Astrocyte (in vitro differentiated cells and primary cell): Measurements from ENCODE around the gene ULBP1. TPM values are rescaled to one million over a fixed set of nuclear protein-coding genes. Genes with fewer than 3 reads are reported as not detected.
"Not testable (repeated sequence)": the region's sequence is repeated elsewhere in the genome, so short reads cannot be mapped to it uniquely, and the experiment has no call there.

Experiments
- DNase-seq: peaks from one replicate; pipeline ENCODE4 v3.0.0-alpha.2; 2010; ENCODE audit warnings: low read depth
- FAIRE-seq: peaks from 2 replicates; lab custom pipeline; 2011; peaks lifted over from hg19 to GRCh38; lab: Jason Lieb, UNC
- H2AFZ ChIP-seq: 2 replicates; pipeline ENCODE4 v1.6.0; 2012; ENCODE audit warnings: low read depth, low read length, inconsistent platforms
- H3K27ac ChIP-seq: 2 replicates; pipeline ENCODE4 v1.5.1; 2011; ENCODE audit warnings: low read depth, low read length, inconsistent platforms
- H3K27me3 ChIP-seq: 2 replicates; pipeline ENCODE4 v1.6.0; 2011; ENCODE audit warnings: low read length, inconsistent platforms; ENCODE audit not compliant: insufficient read depth
- H3K36me3 ChIP-seq: 2 replicates; pipeline ENCODE4 v1.5.1; 2011; ENCODE audit warnings: low read length, inconsistent platforms; ENCODE audit not compliant: insufficient read depth
- H3K4me1 ChIP-seq: 2 replicates; pipeline ENCODE4 v1.5.1; 2011; ENCODE audit warnings: low read length, inconsistent platforms; ENCODE audit not compliant: insufficient read depth
- H3K4me2 ChIP-seq: 2 replicates; pipeline ENCODE4 v1.6.0; 2012; ENCODE audit warnings: low read length, inconsistent platforms
- H3K4me3 ChIP-seq: 2 replicates; pipeline ENCODE4 v1.5.1; 2011; ENCODE audit warnings: low read depth, mild to moderate bottlenecking, low read length, inconsistent platforms; ENCODE audit not compliant: insufficient read depth
- H3K79me2 ChIP-seq: 2 replicates; pipeline ENCODE4 v1.6.0; 2012; ENCODE audit warnings: mild to moderate bottlenecking, low read length, inconsistent platforms; ENCODE audit not compliant: insufficient read depth
- H3K9ac ChIP-seq: 2 replicates; pipeline ENCODE4 v1.6.0; 2012; ENCODE audit warnings: mild to moderate bottlenecking, low read length, inconsistent platforms
- H3K9me3 ChIP-seq: 2 replicates; pipeline ENCODE4 v1.5.1; 2012; ENCODE audit warnings: low read depth, mild to moderate bottlenecking, low read length, inconsistent platforms; ENCODE audit not compliant: insufficient read depth
- H4K20me1 ChIP-seq: 2 replicates; pipeline ENCODE4 v1.6.0; 2012; ENCODE audit warnings: low read length, inconsistent platforms; ENCODE audit not compliant: insufficient read depth
- H3K27ac Mint-ChIP-seq: one replicate; pipeline ENCODE4 v1.8.0; 2021; ENCODE audit warnings: mild to moderate bottlenecking, mixed read lengths; ENCODE audit not compliant: unreplicated experiment
- H3K27me3 Mint-ChIP-seq: one replicate; pipeline ENCODE4 v1.8.0; 2021; ENCODE audit warnings: low read depth, mixed read lengths; ENCODE audit not compliant: unreplicated experiment
- H3K36me3 Mint-ChIP-seq: one replicate; pipeline ENCODE4 v1.8.0; 2021; ENCODE audit warnings: low read depth, mixed read lengths; ENCODE audit not compliant: unreplicated experiment
- H3K4me1 Mint-ChIP-seq: one replicate; pipeline ENCODE4 v1.8.0; 2021; ENCODE audit warnings: low read depth, mixed read lengths; ENCODE audit not compliant: unreplicated experiment
- H3K4me3 Mint-ChIP-seq: one replicate; pipeline ENCODE4 v1.8.0; 2021; ENCODE audit warnings: mild to moderate bottlenecking, moderate library complexity, mixed read lengths; ENCODE audit not compliant: unreplicated experiment
- H3K9me3 Mint-ChIP-seq: one replicate; pipeline ENCODE4 v1.8.0; 2021; ENCODE audit warnings: mild to moderate bottlenecking, mixed read lengths; ENCODE audit not compliant: unreplicated experiment
- CTCF ChIP-seq: IDR thresholded peaks from 2 replicates; pipeline ENCODE4 v1.5.1; 2011; ENCODE audit warnings: low read depth, mild to moderate bottlenecking, inconsistent platforms, low read length, moderate library complexity; ENCODE audit not compliant: insufficient read depth
- EZH2 ChIP-seq: IDR thresholded peaks from 2 replicates; pipeline ENCODE4 v1.6.1; 2012; ENCODE audit warnings: mild to moderate bottlenecking, low read length, inconsistent platforms; ENCODE audit not compliant: insufficient read depth
- total RNA-seq: library from RNA; stranded (reverse); gene quantifications from 2 replicates; pipeline ENCODE4 v1.2.1, GENCODE V29; 2021

The ULBP1 gene
- total RNA-seq, 1 donor from 2014 or later: 7.4 TPM

DNA sequence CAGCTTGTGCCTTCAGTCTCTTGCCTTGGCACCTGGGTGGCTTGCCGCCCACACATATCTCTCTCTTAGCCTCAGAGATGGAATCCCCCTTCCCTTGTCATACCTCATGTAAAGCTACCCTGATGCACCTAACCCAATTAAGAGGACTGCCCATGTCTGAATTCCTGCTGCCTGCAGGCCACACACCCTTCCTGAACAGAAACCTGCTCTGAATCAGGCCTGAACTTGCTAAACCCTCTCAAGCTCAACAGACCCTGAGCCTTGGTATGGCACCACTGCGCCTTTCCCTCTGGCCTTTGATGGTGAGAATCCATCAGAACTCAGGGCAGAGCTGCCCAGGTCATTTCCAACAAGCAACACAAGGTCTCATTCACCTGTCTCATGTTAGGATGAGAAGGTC is 46.1 kb upstream of the ULBP1 start:
- Histone ChIP-seq H3K36me3 (no peaks in the 10 kb centered on the region), H3K4me2 (no peak overlapping the region), H3K4me1 (no peaks in the 10 kb centered on the region), H4K20me1 (no peaks in the 10 kb centered on the region), H3K9ac (no peak overlapping the region), H3K9me3 (no peaks in the 10 kb centered on the region), H3K79me2 (no peaks in the 10 kb centered on the region), H3K27ac (no peak overlapping the region), H3K4me3 (no peak overlapping the region), H2AFZ (no peak overlapping the region), H3K27me3 (peaks cover 6% of the 10 kb centered on the region)
- Mint-ChIP-seq H3K27ac (no peak overlapping the region), H3K9me3 (peaks cover 13% of the 10 kb centered on the region), H3K4me1 (no peaks in the 10 kb centered on the region), H3K27me3 (peaks cover 84% of the 10 kb centered on the region), H3K4me3 (no peak overlapping the region), H3K36me3 (peaks cover 2% of the 10 kb centered on the region)
- TF ChIP-seq CTCF (no peak), EZH2 (no peak)
- FAIRE-seq: no peak
- no peak for DNase-seq

GRCh38 chr6:149918151-149918905 is 45.4 kb upstream of the ULBP1 start:
- DNase-seq (no peak), FAIRE-seq (no peak)
- Mint-ChIP-seq H3K4me3 (no peak overlapping the region), H3K27ac (no peak overlapping the region), H3K4me1 (peaks cover 2% of the 10 kb centered on the region), H3K36me3 (peaks cover 2% of the 10 kb centered on the region), H3K9me3 (peaks cover 17% of the 10 kb centered on the region), H3K27me3 (peaks cover 83% of the 10 kb centered on the region)
- no peak overlapping the region for H3K9ac ChIP-seq
- H3K27me3 ChIP-seq: peaks cover 6% of the 10 kb centered on the region
- no peak for TF ChIP-seq CTCF
- TF ChIP-seq EZH2: no peak
- H3K9me3 ChIP-seq: no peaks in the 10 kb centered on the region
- peaks cover 2% of the 10 kb centered on the region for H3K4me1 ChIP-seq
- H3K4me2 ChIP-seq: no peak overlapping the region
- no peak overlapping the region for H3K4me3 ChIP-seq
- no peaks in the 10 kb centered on the region for H4K20me1 ChIP-seq
- H2AFZ ChIP-seq: no peak overlapping the region
- no peaks in the 10 kb centered on the region for H3K79me2 ChIP-seq
- H3K27ac ChIP-seq: no peak overlapping the region
- no peaks in the 10 kb centered on the region for H3K36me3 ChIP-seq

GRCh38 chr6:149919126-149919833 is 44.5 kb upstream of the ULBP1 start:
- FAIRE-seq, H3K36me3 Mint-ChIP-seq, H3K4me3 ChIP-seq, H3K27ac Mint-ChIP-seq, H3K36me3 ChIP-seq, H4K20me1 ChIP-seq, H3K9me3 ChIP-seq, H2AFZ ChIP-seq, H3K27ac ChIP-seq, H3K4me1 ChIP-seq, H3K4me2 ChIP-seq, H3K9ac ChIP-seq, H3K4me1 Mint-ChIP-seq, H3K4me3 Mint-ChIP-seq, DNase-seq, H3K79me2 ChIP-seq, H3K27me3 ChIP-seq: not testable (repeated sequence)
- H3K9me3 Mint-ChIP-seq: peaks cover 20% of the 10 kb centered on the region
- H3K27me3 Mint-ChIP-seq: peaks cover 83% of the 10 kb centered on the region
